HCT116 (cell line): ENCODE results near the gene SLC7A1. TPM values are rescaled to one million over a fixed set of nuclear protein-coding genes. Genes with fewer than 3 reads are reported as not detected.

ENCODE experiments used
- ATAC-seq: fragments of 200-7000 bp; cut with Tn5 transposase; 2 replicates; pipeline ENCODE4 v1.9.1; 2020; ENCODE audit warnings: mild to moderate bottlenecking, moderate library complexity
- BruUV-seq: library from RNA; stranded (reverse); fragments of 400-500 nt; replicated peaks from 2 replicates; lab custom pipeline; 2021; lab: Mats Ljungman, UMichigan
- CTCF ChIA-PET: fragments of 300-600 bp; sonication (Branson Sonifier 250); formaldehyde crosslinking; loops from one replicate; lab custom pipeline; 2021; ENCODE audit warnings: antibody characterized with exemption; lab: Charles Lee
- POLR2A ChIA-PET: fragments of 300-600, 350-600 bp; sonication (Branson Sonifier 250); formaldehyde crosslinking; loops from one replicate; lab custom pipeline; 2021; ENCODE audit warnings: antibody characterized with exemption; lab: Charles Lee
- RAD21 ChIA-PET, 2 experiments: fragments of 300-600 bp; sonication (Branson Sonifier 250); formaldehyde crosslinking; loops; one replicate each; lab custom pipeline; 2023; ENCODE audit warnings: low total read pairs in 2 of 2; ENCODE audit not compliant: uncharacterized antibody in 2 of 2, unreplicated experiment in 2 of 2, low non-redundant PET in 1 of 2; lab: Charles Lee
- DNase-seq: peaks from one replicate; pipeline ENCODE4 v3.0.0-alpha.2; 2010; ENCODE audit warnings: low read depth, low spot score
- H2AFZ ChIP-seq: fragments of 200-600 bp; shearing (Covaris generic), sonication (generic); 2 replicates; pipeline ENCODE4 v1.6.1; 2017; ENCODE audit warnings: low read depth, mixed run types, mixed read lengths, antibody characterized with exemption, low read length; ENCODE audit not compliant: poor library complexity, severe bottlenecking
- H3K27ac ChIP-seq: 2 replicates; pipeline ENCODE4 v1.5.1; 2012; ENCODE audit warnings: low read depth, low read length
- H3K27me3 ChIP-seq: fragments of 200-600 bp; sonication (generic); 2 replicates; pipeline ENCODE4 v1.6.1; 2016; ENCODE audit warnings: mixed run types, low read length, mixed read lengths; ENCODE audit not compliant: insufficient read depth
- H3K36me3 ChIP-seq, 2 experiments: fragments of 200-500 bp in 1 of 2; fragments of 200-600 bp in 1 of 2; sonication (Bioruptor generic) in 1 of 2; sonication (generic) in 1 of 2; 2 replicates each; pipeline versions ENCODE4 v1.5.1 to v1.6.1; 2014 to 2016; ENCODE audit warnings: low read length in 2 of 2, inconsistent platforms in 1 of 2, mixed read lengths in 1 of 2, mixed run types in 1 of 2; ENCODE audit not compliant: insufficient read depth in 2 of 2, control insufficient read depth in 1 of 2
- H3K4me1 ChIP-seq, 2 experiments: fragments of 200-600 bp in 1 of 2; sonication (generic) in 1 of 2; 2 replicates each; pipeline versions ENCODE4 v1.5.1 to v1.6.1; 2012 to 2017; ENCODE audit warnings: low read length in 2 of 2, inconsistent platforms in 1 of 2, mild to moderate bottlenecking in 1 of 2, mixed read lengths in 1 of 2, mixed run types in 1 of 2, moderate library complexity in 1 of 2; ENCODE audit not compliant: insufficient read depth in 2 of 2, control insufficient read depth in 1 of 2
- H3K4me2 ChIP-seq: fragments of 200-600 bp; sonication (generic); 2 replicates; pipeline ENCODE4 v1.6.1; 2017; ENCODE audit warnings: mixed run types, low read length, mixed read lengths
- H3K4me3 ChIP-seq, 2 experiments: fragments of 200-600 bp in 1 of 2; sonication (generic) in 1 of 2; replicated peaks in 1 of 2; 2 replicates each; pipeline ENCODE4 v1.5.1; 2011 to 2016; ENCODE audit warnings: low read length in 2 of 2, control low read depth in 1 of 2, low read depth in 1 of 2, mild to moderate bottlenecking in 1 of 2, mixed read lengths in 1 of 2, mixed run types in 1 of 2
- H3K79me2 ChIP-seq: fragments of 200-600 bp; sonication (generic); 2 replicates; pipeline ENCODE4 v1.6.1; 2017; ENCODE audit warnings: mild to moderate bottlenecking, mixed run types, low read length, moderate library complexity, mixed read lengths; ENCODE audit not compliant: insufficient read depth
- H3K9ac ChIP-seq: fragments of 200-600 bp; sonication (generic); 2 replicates; pipeline ENCODE4 v1.6.1; 2016; ENCODE audit warnings: low read length, mixed read lengths
- H3K9me2 ChIP-seq: fragments of 200-600 bp; sonication (generic), shearing (Covaris generic); 2 replicates; pipeline ENCODE4 v1.6.1; 2017; ENCODE audit warnings: mixed run types, mild to moderate bottlenecking, moderate library complexity; ENCODE audit not compliant: insufficient read depth
- H3K9me3 ChIP-seq, 2 experiments: fragments of 200-500 bp in 1 of 2; fragments of 200-600 bp in 1 of 2; sonication (Bioruptor generic) in 1 of 2; sonication (generic) in 1 of 2; 2 replicates each; pipeline ENCODE4 v1.6.1; 2014 to 2017; ENCODE audit warnings: low read length in 2 of 2, mixed read lengths in 2 of 2, inconsistent platforms in 1 of 2, low read depth in 1 of 2, mild to moderate bottlenecking in 1 of 2, mixed run types in 1 of 2, moderate library complexity in 1 of 2; ENCODE audit not compliant: control insufficient read depth in 1 of 2, insufficient read depth in 1 of 2
- H4K20me1 ChIP-seq: fragments of 200-600 bp; sonication (generic), shearing (Covaris generic); 2 replicates; pipeline ENCODE4 v1.6.1; 2017; ENCODE audit warnings: mixed run types, mild to moderate bottlenecking, moderate library complexity; ENCODE audit not compliant: insufficient read depth
- ATF3 ChIP-seq: IDR thresholded peaks from 2 replicates; pipeline ENCODE4 v1.6.1; 2012
- CBX3 ChIP-seq: IDR thresholded peaks from 2 replicates; pipeline ENCODE4 v1.6.1; 2012; ENCODE audit warnings: low read depth
- CEBPB ChIP-seq: IDR thresholded peaks from 2 replicates; pipeline ENCODE4 v1.6.1; 2012; ENCODE audit warnings: low read depth
- EGR1 ChIP-seq: IDR thresholded peaks from 2 replicates; pipeline ENCODE4 v1.6.1; 2012; ENCODE audit warnings: low read depth
- EZH2phosphoT487 ChIP-seq: fragments of 200-600 bp; IDR thresholded peaks from 2 replicates; pipeline ENCODE4 v1.6.1; 2018; ENCODE audit warnings: antibody characterized with exemption, borderline replicate concordance
- JUND ChIP-seq: IDR thresholded peaks from 2 replicates; pipeline ENCODE4 v1.6.1; 2012
- POLR2A ChIP-seq: IDR thresholded peaks from 2 replicates; pipeline ENCODE4 v1.7.0; 2011; ENCODE audit warnings: borderline replicate concordance; ENCODE audit not compliant: insufficient read depth, insufficient read length; ENCODE audit errors: extremely low read depth
- POLR2AphosphoS5 ChIP-seq: IDR thresholded peaks from 2 replicates; pipeline ENCODE4 v1.6.1; 2011; ENCODE audit warnings: mild to moderate bottlenecking, low read depth, low read length, moderate library complexity
- SIN3A ChIP-seq: IDR thresholded peaks from 2 replicates; pipeline ENCODE4 v1.6.1; 2012; ENCODE audit warnings: low read depth
- SRF ChIP-seq: IDR thresholded peaks from 2 replicates; pipeline ENCODE4 v1.6.1; 2012; ENCODE audit warnings: low read depth
- TCF7L2 ChIP-seq: IDR thresholded peaks from 2 replicates; pipeline ENCODE4 v1.7.0; 2011; ENCODE audit warnings: borderline replicate concordance, inconsistent platforms; ENCODE audit not compliant: insufficient read depth, insufficient read length; ENCODE audit errors: extremely low read depth
- YY1 ChIP-seq: IDR thresholded peaks from 2 replicates; pipeline ENCODE4 v1.6.1; 2011; ENCODE audit warnings: low read length, low read depth, moderate library complexity, mild to moderate bottlenecking; ENCODE audit not compliant: insufficient replicate concordance; ENCODE audit errors: extremely low read depth
- ZFX ChIP-seq: fragments of 450-650 bp; IDR thresholded peaks from 2 replicates; pipeline ENCODE4 v1.6.1; 2017
- ZNF274 ChIP-seq: fragments of 200-500 bp; sonication (Bioruptor generic); IDR thresholded peaks from 2 replicates; pipeline ENCODE4 v1.6.1; 2014; ENCODE audit warnings: mild to moderate bottlenecking, low read depth, low read length, inconsistent platforms
- intact Hi-C: fragments of 100-400 bp; cut with micrococcal nuclease; formaldehyde crosslinking; loops from 2 replicates; pipeline ENCODE4 v1.10.0; 2022
- total RNA-seq: library from RNA; stranded (reverse); gene quantifications from one replicate; pipeline ENCODE4 v1.2.1, GENCODE V29; 2021; ENCODE audit not compliant: unreplicated experiment
- TF ChIP-seq, protein P1 (sequence below): IDR thresholded peaks from 2 replicates; pipeline ENCODE4 v1.6.1; 2012
- TF ChIP-seq, protein P2 (sequence below): IDR thresholded peaks from 2 replicates; pipeline ENCODE4 v1.6.1; 2012; ENCODE audit warnings: low read depth
- TF ChIP-seq, protein P3 (sequence below): IDR thresholded peaks from 2 replicates; pipeline ENCODE4 v1.6.1; 2011; ENCODE audit warnings: mild to moderate bottlenecking, low read length, moderate library complexity; ENCODE audit not compliant: insufficient replicate concordance; ENCODE audit errors: extremely low read depth

SLC7A1 gene
- total RNA-seq, 1 experiment from 2014 or later, result 124 TPM

- no TSS peak for BruUV-seq
- intact Hi-C loops, result no loop called here
- no peaks in the 10 kb centered on the region for H3K9me3 ChIP-seq
- no peaks in the 10 kb centered on the region for H3K79me2 ChIP-seq
- POLR2A ChIA-PET, result no interaction called here
- no peak for DNase-seq
- no peak overlapping the region for H3K4me3 ChIP-seq
- no peak overlapping the region for H3K27ac ChIP-seq
- TF ChIP-seq EZH2phosphoT487 (no peak), POLR2A (no peak), ZFX (no peak), JUND (no peak), ATF3 (no peak), TCF7L2 (no peak), SRF (no peak), EGR1 (no peak), POLR2AphosphoS5 (no peak), SIN3A (no peak), ZNF274 (no peak), CBX3 (no peak), CEBPB (no peak), YY1 (no peak)
- TF ChIP-seq, protein P1, sequence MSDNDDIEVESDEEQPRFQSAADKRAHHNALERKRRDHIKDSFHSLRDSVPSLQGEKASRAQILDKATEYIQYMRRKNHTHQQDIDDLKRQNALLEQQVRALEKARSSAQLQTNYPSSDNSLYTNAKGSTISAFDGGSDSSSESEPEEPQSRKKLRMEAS, result no peak
- TF ChIP-seq, protein P2, sequence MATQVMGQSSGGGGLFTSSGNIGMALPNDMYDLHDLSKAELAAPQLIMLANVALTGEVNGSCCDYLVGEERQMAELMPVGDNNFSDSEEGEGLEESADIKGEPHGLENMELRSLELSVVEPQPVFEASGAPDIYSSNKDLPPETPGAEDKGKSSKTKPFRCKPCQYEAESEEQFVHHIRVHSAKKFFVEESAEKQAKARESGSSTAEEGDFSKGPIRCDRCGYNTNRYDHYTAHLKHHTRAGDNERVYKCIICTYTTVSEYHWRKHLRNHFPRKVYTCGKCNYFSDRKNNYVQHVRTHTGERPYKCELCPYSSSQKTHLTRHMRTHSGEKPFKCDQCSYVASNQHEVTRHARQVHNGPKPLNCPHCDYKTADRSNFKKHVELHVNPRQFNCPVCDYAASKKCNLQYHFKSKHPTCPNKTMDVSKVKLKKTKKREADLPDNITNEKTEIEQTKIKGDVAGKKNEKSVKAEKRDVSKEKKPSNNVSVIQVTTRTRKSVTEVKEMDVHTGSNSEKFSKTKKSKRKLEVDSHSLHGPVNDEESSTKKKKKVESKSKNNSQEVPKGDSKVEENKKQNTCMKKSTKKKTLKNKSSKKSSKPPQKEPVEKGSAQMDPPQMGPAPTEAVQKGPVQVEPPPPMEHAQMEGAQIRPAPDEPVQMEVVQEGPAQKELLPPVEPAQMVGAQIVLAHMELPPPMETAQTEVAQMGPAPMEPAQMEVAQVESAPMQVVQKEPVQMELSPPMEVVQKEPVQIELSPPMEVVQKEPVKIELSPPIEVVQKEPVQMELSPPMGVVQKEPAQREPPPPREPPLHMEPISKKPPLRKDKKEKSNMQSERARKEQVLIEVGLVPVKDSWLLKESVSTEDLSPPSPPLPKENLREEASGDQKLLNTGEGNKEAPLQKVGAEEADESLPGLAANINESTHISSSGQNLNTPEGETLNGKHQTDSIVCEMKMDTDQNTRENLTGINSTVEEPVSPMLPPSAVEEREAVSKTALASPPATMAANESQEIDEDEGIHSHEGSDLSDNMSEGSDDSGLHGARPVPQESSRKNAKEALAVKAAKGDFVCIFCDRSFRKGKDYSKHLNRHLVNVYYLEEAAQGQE, result no peak
- TF ChIP-seq, protein P3, sequence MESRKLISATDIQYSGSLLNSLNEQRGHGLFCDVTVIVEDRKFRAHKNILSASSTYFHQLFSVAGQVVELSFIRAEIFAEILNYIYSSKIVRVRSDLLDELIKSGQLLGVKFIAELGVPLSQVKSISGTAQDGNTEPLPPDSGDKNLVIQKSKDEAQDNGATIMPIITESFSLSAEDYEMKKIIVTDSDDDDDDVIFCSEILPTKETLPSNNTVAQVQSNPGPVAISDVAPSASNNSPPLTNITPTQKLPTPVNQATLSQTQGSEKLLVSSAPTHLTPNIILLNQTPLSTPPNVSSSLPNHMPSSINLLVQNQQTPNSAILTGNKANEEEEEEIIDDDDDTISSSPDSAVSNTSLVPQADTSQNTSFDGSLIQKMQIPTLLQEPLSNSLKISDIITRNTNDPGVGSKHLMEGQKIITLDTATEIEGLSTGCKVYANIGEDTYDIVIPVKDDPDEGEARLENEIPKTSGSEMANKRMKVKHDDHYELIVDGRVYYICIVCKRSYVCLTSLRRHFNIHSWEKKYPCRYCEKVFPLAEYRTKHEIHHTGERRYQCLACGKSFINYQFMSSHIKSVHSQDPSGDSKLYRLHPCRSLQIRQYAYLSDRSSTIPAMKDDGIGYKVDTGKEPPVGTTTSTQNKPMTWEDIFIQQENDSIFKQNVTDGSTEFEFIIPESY, result no peak
- no peak overlapping the region for H3K9ac ChIP-seq
- H3K9me2 ChIP-seq, result no peaks in the 10 kb centered on the region
- H3K36me3 ChIP-seq, result no peaks in the 10 kb centered on the region
- ATAC-seq, result no peak
- H4K20me1 ChIP-seq, result no peaks in the 10 kb centered on the region
- H3K4me1 ChIP-seq, result no peaks in the 10 kb centered on the region
- H2AFZ ChIP-seq, result no peak overlapping the region
- CTCF ChIA-PET, result interaction anchor here (0.9 kb wide), 1 partner anchor 8 kb away, joined by 3 read pairs; no protein-coding TSS in a partner anchor
- no peak overlapping the region for H3K4me2 ChIP-seq
- peaks cover 3% of the 10 kb centered on the region; the same call in 1 of the 2 replicates for H3K27me3 ChIP-seq
- RAD21 ChIA-PET, result no interaction called here
Observed at GRCh38 chr13:29500386-29500785, 95.1 kb downstream of the SLC7A1 start.
